ENCODE results near the gene CDK16. TPM values are rescaled to one million over a fixed set of nuclear protein-coding genes. Genes with fewer than 3 reads are reported as not detected.

Gene CDK16
- total and polyA plus RNA-seq, 4 experiments from 2014 or later = 1.6 to 57.4 (median 38.7) TPM

- Mint-ChIP-seq H3K36me3 (peaks cover 47 to 58% of the 10 kb centered on the region in 2 donors), H3K4me3 (no peak overlapping the region), H3K27me3 (no peaks in the 10 kb centered on the region), H3K4me1 (peaks cover 16 to 31% (median 26%) of the 10 kb centered on the region in 4 donors), H3K9me3 (peaks cover 0 to 3% (median 0%) of the 10 kb centered on the region in 8 donors), H3K27ac (peak overlapping the region in 2 of 7 donors; percentile 27 to 43)
- ChIA-PET POLR2A (ENCODE audit: partially characterized antibody) (no interaction called here), CTCF (ENCODE audit: partially characterized antibody) (no interaction called here)
- no peaks in the 10 kb centered on the region for H3K9me3 ChIP-seq (ENCODE audit: control insufficient read depth in 1 of 2, low read length in 2 of 2)
- peaks cover 22% of the 10 kb centered on the region for H3K4me1 ChIP-seq (ENCODE audit: insufficient read depth, low read length)
- H3K27me3 ChIP-seq (ENCODE audit: insufficient read depth, low read length) = no peaks in the 10 kb centered on the region
- intact Hi-C loops (cut with micrococcal nuclease) = no loop called here
- no peak overlapping the region for H3K4me3 ChIP-seq (ENCODE audit: low read length in 2 of 2)
- peaks cover 41% of the 10 kb centered on the region for H3K36me3 ChIP-seq (ENCODE audit: insufficient read depth, low read length)
- DNase-seq = no peak
- H3K27ac ChIP-seq (ENCODE audit: low read depth, low read length) = no peak overlapping the region
Measured at GRCh38 chrX:47223476-47224250, 5.2 kb downstream of the CDK16 start.

- H3K36me3 Mint-ChIP-seq = peaks cover 50 to 58% of the 10 kb centered on the region in 2 donors
- no peak overlapping the region for H3K27ac ChIP-seq (ENCODE audit: low read depth, low read length)
- H3K27me3 ChIP-seq (ENCODE audit: insufficient read depth, low read length) = no peaks in the 10 kb centered on the region
- no peak for DNase-seq
- H3K9me3 ChIP-seq (ENCODE audit: control insufficient read depth in 1 of 2, low read length in 2 of 2) = no peaks in the 10 kb centered on the region
- H3K4me3 Mint-ChIP-seq = no peak overlapping the region
- H3K4me3 ChIP-seq (ENCODE audit: low read length in 2 of 2) = no peak overlapping the region
- no peaks in the 10 kb centered on the region for H3K27me3 Mint-ChIP-seq
- ChIA-PET POLR2A (ENCODE audit: partially characterized antibody) (no interaction called here), CTCF (ENCODE audit: partially characterized antibody) (interaction anchor here (0.8 kb wide), 1 partner anchor 159 kb away, joined by 4 read pairs; no protein-coding TSS in a partner anchor)
- intact Hi-C loops (cut with micrococcal nuclease) = no loop called here
- peaks cover 22% of the 10 kb centered on the region for H3K4me1 ChIP-seq (ENCODE audit: insufficient read depth, low read length)
- H3K27ac Mint-ChIP-seq = peak overlapping the region in 1 of 7 donors; percentile 69
- H3K9me3 Mint-ChIP-seq = peaks cover 0 to 3% (median 0%) of the 10 kb centered on the region in 8 donors
- H3K4me1 Mint-ChIP-seq = peaks cover 16 to 27% (median 23%) of the 10 kb centered on the region in 4 donors
- H3K36me3 ChIP-seq (ENCODE audit: insufficient read depth, low read length) = peaks cover 41% of the 10 kb centered on the region
Measured at GRCh38 chrX:47224266-47224895, 5.9 kb downstream of the CDK16 start.

- peaks cover 51 to 54% of the 10 kb centered on the region in 2 donors for H3K36me3 Mint-ChIP-seq
- peaks cover 11 to 23% (median 18%) of the 10 kb centered on the region in 4 donors for H3K4me1 Mint-ChIP-seq
- peaks cover 41% of the 10 kb centered on the region for H3K36me3 ChIP-seq (ENCODE audit: insufficient read depth, low read length)
- DNase-seq = no peak
- H3K27me3 Mint-ChIP-seq = no peaks in the 10 kb centered on the region
- H3K9me3 ChIP-seq (ENCODE audit: control insufficient read depth in 1 of 2, low read length in 2 of 2) = no peaks in the 10 kb centered on the region
- H3K4me3 ChIP-seq (ENCODE audit: low read length in 2 of 2) = no peak overlapping the region
- no peak overlapping the region for H3K27ac ChIP-seq (ENCODE audit: low read depth, low read length)
- H3K4me1 ChIP-seq (ENCODE audit: insufficient read depth, low read length) = peaks cover 17% of the 10 kb centered on the region
- no peak overlapping the region for H3K4me3 Mint-ChIP-seq
- H3K27me3 ChIP-seq (ENCODE audit: insufficient read depth, low read length) = no peaks in the 10 kb centered on the region
- intact Hi-C loops (cut with micrococcal nuclease) = no loop called here
- ChIA-PET CTCF (ENCODE audit: partially characterized antibody) (interaction anchor here (0.8 kb wide), 1 partner anchor 159 kb away, joined by 4 read pairs; no protein-coding TSS in a partner anchor), POLR2A (ENCODE audit: partially characterized antibody) (no interaction called here)
- H3K9me3 Mint-ChIP-seq = peaks cover 0 to 3% (median 0%) of the 10 kb centered on the region in 8 donors
- H3K27ac Mint-ChIP-seq = peak overlapping the region in 1 of 7 donors; percentile 69
Measured at GRCh38 chrX:47224896-47225290, 6.4 kb downstream of the CDK16 start.

GRCh38 chrX:47226071-47226470 lies 7.6 kb downstream of the CDK16 start:
- ChIA-PET CTCF (ENCODE audit: partially characterized antibody) (no interaction called here), POLR2A (ENCODE audit: partially characterized antibody) (interaction anchor here (1.2 kb wide), 1 partner anchor 15 kb away, joined by 3 read pairs; no protein-coding TSS in a partner anchor)
- peaks cover 47 to 54% of the 10 kb centered on the region in 2 donors for H3K36me3 Mint-ChIP-seq
- Histone ChIP-seq H3K36me3 (ENCODE audit: insufficient read depth, low read length) (peaks cover 41% of the 10 kb centered on the region), H3K4me3 (ENCODE audit: low read length in 2 of 2) (no peak overlapping the region), H3K27ac (ENCODE audit: low read depth, low read length) (no peak overlapping the region), H3K27me3 (ENCODE audit: insufficient read depth, low read length) (no peaks in the 10 kb centered on the region), H3K9me3 (ENCODE audit: control insufficient read depth in 1 of 2, low read length in 2 of 2) (no peaks in the 10 kb centered on the region), H3K4me1 (ENCODE audit: insufficient read depth, low read length) (peaks cover 5% of the 10 kb centered on the region)
- DNase-seq = no peak
- peaks cover 0 to 3% (median 0%) of the 10 kb centered on the region in 8 donors for H3K9me3 Mint-ChIP-seq
- H3K4me1 Mint-ChIP-seq = peaks cover 0 to 15% (median 7%) of the 10 kb centered on the region in 4 donors
- no peaks in the 10 kb centered on the region for H3K27me3 Mint-ChIP-seq
- H3K4me3 Mint-ChIP-seq = no peak overlapping the region
- intact Hi-C loops (cut with micrococcal nuclease) = no loop called here
- H3K27ac Mint-ChIP-seq = peak overlapping the region in 2 of 7 donors; percentile 16 to 91

GRCh38 chrX:47226531-47227333 lies 8.3 kb downstream of the CDK16 start:
- no peak overlapping the region for H3K27ac ChIP-seq (ENCODE audit: low read depth, low read length)
- H3K36me3 Mint-ChIP-seq = peaks cover 47 to 54% of the 10 kb centered on the region in 2 donors
- intact Hi-C loops (cut with micrococcal nuclease) = no loop called here
- ChIA-PET CTCF (ENCODE audit: partially characterized antibody) (no interaction called here), POLR2A (ENCODE audit: partially characterized antibody) (interaction anchor here (0.6 to 1.2 kb wide), 2 partner anchors 14 to 157 kb away, joined by 3 read pairs; no protein-coding TSS in a partner anchor)
- DNase-seq = no peak
- no peak overlapping the region for H3K4me3 ChIP-seq (ENCODE audit: low read length in 2 of 2)
- no peak overlapping the region for H3K4me3 Mint-ChIP-seq
- no peaks in the 10 kb centered on the region for H3K4me1 ChIP-seq (ENCODE audit: insufficient read depth, low read length)
- H3K9me3 ChIP-seq (ENCODE audit: control insufficient read depth in 1 of 2, low read length in 2 of 2) = no peaks in the 10 kb centered on the region
- peak overlapping the region in 3 of 7 donors; percentile 16 to 91 (median 38) for H3K27ac Mint-ChIP-seq
- H3K27me3 Mint-ChIP-seq = no peaks in the 10 kb centered on the region
- peaks cover 41% of the 10 kb centered on the region for H3K36me3 ChIP-seq (ENCODE audit: insufficient read depth, low read length)
- peaks cover 0 to 12% (median 7%) of the 10 kb centered on the region in 4 donors for H3K4me1 Mint-ChIP-seq
- H3K27me3 ChIP-seq (ENCODE audit: insufficient read depth, low read length) = no peaks in the 10 kb centered on the region
- peaks cover 0 to 3% (median 0%) of the 10 kb centered on the region in 8 donors for H3K9me3 Mint-ChIP-seq

- peaks cover 3% of the 10 kb centered on the region for H3K4me1 ChIP-seq (ENCODE audit: insufficient read depth, low read length)
- no peaks in the 10 kb centered on the region for H3K9me3 ChIP-seq (ENCODE audit: control insufficient read depth in 1 of 2, low read length in 2 of 2)
- Mint-ChIP-seq H3K4me1 (peaks cover 0 to 11% (median 6%) of the 10 kb centered on the region in 4 donors), H3K27me3 (no peaks in the 10 kb centered on the region), H3K36me3 (peaks cover 44 to 54% of the 10 kb centered on the region in 2 donors), H3K27ac (no peak overlapping the region), H3K9me3 (peaks cover 0 to under 1% (median 0%) of the 10 kb centered on the region in 8 donors), H3K4me3 (no peak overlapping the region)
- POLR2A ChIA-PET (ENCODE audit: partially characterized antibody) = interaction anchor here (0.6 kb wide), 1 partner anchor 157 kb away, joined by 3 read pairs; no protein-coding TSS in a partner anchor
- no peak overlapping the region for H3K27ac ChIP-seq (ENCODE audit: low read depth, low read length)
- H3K27me3 ChIP-seq (ENCODE audit: insufficient read depth, low read length) = no peaks in the 10 kb centered on the region
- H3K4me3 ChIP-seq (ENCODE audit: low read length in 2 of 2) = no peak overlapping the region
- intact Hi-C loops (cut with micrococcal nuclease) = no loop called here
- peaks cover 41% of the 10 kb centered on the region for H3K36me3 ChIP-seq (ENCODE audit: insufficient read depth, low read length)
- no peak for DNase-seq
- CTCF ChIA-PET (ENCODE audit: partially characterized antibody) = no interaction called here
Measured at GRCh38 chrX:47227334-47227583, 8.8 kb downstream of the CDK16 start.
